Osteoblast (primary cell): ENCODE data around the gene PIGP. TPM values are rescaled to one million over a fixed set of nuclear protein-coding genes. Genes with fewer than 3 reads are reported as not detected.
"Not testable (repeated sequence)": the region's sequence is repeated elsewhere in the genome, so short reads cannot be mapped to it uniquely, and the experiment has no call there.

ENCODE experiments used
- DNase-seq: peaks from one replicate; pipeline ENCODE4 v3.0.0; 2011; ENCODE audit warnings: low spot score, mixed read lengths; ENCODE audit not compliant: insufficient read length; ENCODE audit errors: missing footprints
- H2AFZ ChIP-seq: 2 replicates; pipeline ENCODE4 v1.6.0; 2011; ENCODE audit warnings: mild to moderate bottlenecking, low read length
- H3K27ac ChIP-seq: 2 replicates; pipeline ENCODE4 v1.5.1; 2011; ENCODE audit warnings: mild to moderate bottlenecking, low read depth, low read length, moderate library complexity
- H3K27me3 ChIP-seq: 2 replicates; pipeline ENCODE4 v1.6.0; 2012; ENCODE audit warnings: mild to moderate bottlenecking, control low read depth, inconsistent platforms, low read length, moderate library complexity; ENCODE audit not compliant: insufficient read depth
- H3K36me3 ChIP-seq: 2 replicates; pipeline ENCODE4 v1.5.1; 2011; ENCODE audit warnings: mild to moderate bottlenecking, low read length, control low read depth, moderate library complexity; ENCODE audit not compliant: insufficient read depth
- H3K4me1 ChIP-seq: 2 replicates; pipeline ENCODE4 v1.5.1; 2011; ENCODE audit warnings: mild to moderate bottlenecking, low read length, control low read depth, moderate library complexity; ENCODE audit not compliant: insufficient read depth
- H3K4me2 ChIP-seq: 2 replicates; pipeline ENCODE4 v1.6.0; 2011; ENCODE audit warnings: mild to moderate bottlenecking, low read length; ENCODE audit not compliant: insufficient read depth
- H3K4me3 ChIP-seq: fragments of 200-600 bp; sonication (generic); 3 replicates; pipeline ENCODE4 v1.5.1; 2012; ENCODE audit warnings: mild to moderate bottlenecking, low read length, inconsistent platforms; ENCODE audit not compliant: insufficient read depth
- H3K79me2 ChIP-seq: 2 replicates; pipeline ENCODE4 v1.6.0; 2012; ENCODE audit warnings: mild to moderate bottlenecking, low read length, control low read depth, inconsistent platforms; ENCODE audit not compliant: insufficient read depth
- H3K9me3 ChIP-seq: 2 replicates; pipeline ENCODE4 v1.5.1; 2011; ENCODE audit warnings: low read depth, low read length, control low read depth
- H4K20me1 ChIP-seq: 2 replicates; pipeline ENCODE4 v1.6.0; 2012; ENCODE audit warnings: mild to moderate bottlenecking, low read length, control low read depth; ENCODE audit not compliant: insufficient read depth
- total RNA-seq: library from RNA; depleted of rRNA; stranded (reverse); fragments of >200 nt; gene quantifications from 2 replicates; pipeline ENCODE4 v1.2.3, GENCODE V29; 2012
- TF ChIP-seq, protein P1 (sequence below): IDR thresholded peaks from 2 replicates; pipeline ENCODE4 v1.5.1; 2011; ENCODE audit warnings: mild to moderate bottlenecking, low read depth, low read length, moderate library complexity; ENCODE audit errors: extremely low read depth

PIGP gene
- total RNA-seq, 1 donor = 2.5 TPM

DNA sequence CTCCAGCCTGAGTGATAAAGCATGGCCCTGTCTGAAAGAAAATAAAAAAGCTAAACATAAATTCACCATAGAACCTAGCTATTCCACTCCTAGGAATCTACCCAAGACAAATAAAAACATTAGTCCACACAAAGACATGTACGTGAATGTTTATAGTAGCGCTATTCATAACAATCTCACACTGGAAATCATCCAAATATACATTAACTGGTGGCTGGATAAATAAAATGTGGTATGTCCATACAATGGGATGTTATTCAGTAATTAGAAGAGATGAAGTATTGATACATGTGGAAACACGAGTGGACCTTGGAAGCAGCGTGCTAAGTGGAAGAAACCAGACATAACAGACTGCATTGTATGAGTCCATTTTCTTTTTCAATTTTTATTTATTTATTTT lies 36.7 kb downstream of the PIGP start:
- TF ChIP-seq, protein P1, sequence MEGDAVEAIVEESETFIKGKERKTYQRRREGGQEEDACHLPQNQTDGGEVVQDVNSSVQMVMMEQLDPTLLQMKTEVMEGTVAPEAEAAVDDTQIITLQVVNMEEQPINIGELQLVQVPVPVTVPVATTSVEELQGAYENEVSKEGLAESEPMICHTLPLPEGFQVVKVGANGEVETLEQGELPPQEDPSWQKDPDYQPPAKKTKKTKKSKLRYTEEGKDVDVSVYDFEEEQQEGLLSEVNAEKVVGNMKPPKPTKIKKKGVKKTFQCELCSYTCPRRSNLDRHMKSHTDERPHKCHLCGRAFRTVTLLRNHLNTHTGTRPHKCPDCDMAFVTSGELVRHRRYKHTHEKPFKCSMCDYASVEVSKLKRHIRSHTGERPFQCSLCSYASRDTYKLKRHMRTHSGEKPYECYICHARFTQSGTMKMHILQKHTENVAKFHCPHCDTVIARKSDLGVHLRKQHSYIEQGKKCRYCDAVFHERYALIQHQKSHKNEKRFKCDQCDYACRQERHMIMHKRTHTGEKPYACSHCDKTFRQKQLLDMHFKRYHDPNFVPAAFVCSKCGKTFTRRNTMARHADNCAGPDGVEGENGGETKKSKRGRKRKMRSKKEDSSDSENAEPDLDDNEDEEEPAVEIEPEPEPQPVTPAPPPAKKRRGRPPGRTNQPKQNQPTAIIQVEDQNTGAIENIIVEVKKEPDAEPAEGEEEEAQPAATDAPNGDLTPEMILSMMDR = no peak
- Histone ChIP-seq H3K36me3 (no peaks in the 10 kb centered on the region), H3K27ac (no peak overlapping the region), H3K9me3 (no peaks in the 10 kb centered on the region), H3K4me2 (no peak overlapping the region), H3K4me3 (no peak overlapping the region), H2AFZ (no peak overlapping the region), H4K20me1 (no peaks in the 10 kb centered on the region), H3K4me1 (peaks cover 7% of the 10 kb centered on the region), H3K79me2 (no peaks in the 10 kb centered on the region), H3K27me3 (peaks cover 4% of the 10 kb centered on the region)
- no peak for DNase-seq

DNA sequence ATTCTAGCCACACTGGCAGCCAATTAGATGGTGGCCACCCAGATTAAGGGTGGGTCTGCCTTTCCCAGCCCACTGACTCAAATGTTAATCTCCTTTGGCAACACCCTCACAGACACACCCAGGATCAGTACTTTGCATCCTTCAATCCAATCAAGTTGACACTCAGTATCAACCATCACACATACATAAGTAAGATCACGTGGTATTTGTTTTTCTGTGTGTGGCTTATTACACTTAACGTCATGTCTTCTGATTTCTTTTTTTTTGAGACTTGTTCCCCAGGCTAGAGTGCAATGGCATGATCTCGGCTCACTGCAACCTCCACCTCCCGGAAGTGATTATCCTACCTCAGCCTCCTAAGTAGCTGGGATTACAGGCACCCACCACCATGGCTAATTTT lies 38.5 kb downstream of the PIGP start:
- H2AFZ ChIP-seq, H3K27me3 ChIP-seq, H3K9me3 ChIP-seq, H3K4me2 ChIP-seq, DNase-seq, H3K4me1 ChIP-seq, H3K36me3 ChIP-seq, H4K20me1 ChIP-seq, H3K27ac ChIP-seq, H3K79me2 ChIP-seq, H3K4me3 ChIP-seq: not testable (repeated sequence)

DNA sequence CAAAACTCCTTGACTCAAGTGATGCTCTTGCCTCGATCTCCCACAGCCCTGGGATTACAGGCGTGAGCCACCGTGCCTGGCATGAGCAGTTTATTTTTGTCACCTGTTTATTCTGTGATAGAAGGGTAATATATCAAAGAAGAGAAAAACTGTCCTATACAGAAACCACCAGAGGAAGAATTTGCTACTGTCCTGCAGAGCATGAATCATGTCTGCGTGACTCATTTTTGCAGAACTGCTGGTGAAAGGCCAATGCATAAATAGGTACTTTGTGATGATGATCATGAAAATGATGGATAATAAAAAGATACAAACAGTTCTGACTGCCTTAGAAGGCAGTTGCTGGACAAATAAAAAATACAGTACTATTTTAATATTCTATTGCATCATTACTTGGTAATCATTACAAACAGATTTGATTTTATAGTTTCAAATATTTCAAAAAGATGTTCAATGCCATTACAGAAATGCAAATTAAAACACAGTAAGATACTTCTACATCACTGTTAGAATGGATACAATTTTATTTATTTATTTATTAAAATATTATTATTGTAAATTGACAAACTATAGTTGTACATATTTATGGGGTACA lies 39.9 kb downstream of the PIGP start:
- Histone ChIP-seq H4K20me1 (no peaks in the 10 kb centered on the region), H3K4me1 (peaks cover 7% of the 10 kb centered on the region), H3K4me2 (no peak overlapping the region), H3K27me3 (no peaks in the 10 kb centered on the region), H3K79me2 (no peaks in the 10 kb centered on the region), H3K27ac (no peak overlapping the region), H3K4me3 (no peak overlapping the region), H3K9me3 (no peaks in the 10 kb centered on the region), H2AFZ (no peak overlapping the region), H3K36me3 (no peaks in the 10 kb centered on the region)
- TF ChIP-seq, protein P1 = no peak
- peak; percentile 72 for DNase-seq

DNA sequence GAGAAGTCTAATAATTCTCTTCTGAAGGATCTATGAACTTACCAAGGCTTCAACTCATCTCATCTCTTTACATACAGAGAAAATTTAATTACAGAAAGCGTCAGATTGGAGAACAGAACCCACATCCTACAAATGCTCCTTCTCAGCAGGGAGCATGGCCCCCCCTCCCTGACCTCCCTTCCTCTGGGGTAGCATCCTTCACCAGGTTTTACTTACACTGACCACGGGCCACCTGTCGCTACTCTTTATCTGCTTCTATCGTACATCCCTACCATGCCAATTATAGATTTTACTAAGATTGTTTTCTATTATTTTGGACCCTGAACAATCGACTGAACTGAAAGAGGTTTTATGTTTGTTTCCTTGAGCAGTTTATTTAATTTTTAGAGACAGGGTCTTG lies 40.6 kb downstream of the PIGP start:
- DNase-seq = no peak
- Histone ChIP-seq H3K27me3 (peaks cover 2% of the 10 kb centered on the region), H3K9me3 (no peaks in the 10 kb centered on the region), H3K4me1 (peaks cover 7% of the 10 kb centered on the region), H3K4me2 (no peak overlapping the region), H4K20me1 (no peaks in the 10 kb centered on the region), H3K4me3 (no peak overlapping the region), H3K27ac (no peak overlapping the region), H3K79me2 (no peaks in the 10 kb centered on the region), H3K36me3 (no peaks in the 10 kb centered on the region), H2AFZ (no peak overlapping the region)
- TF ChIP-seq, protein P1 = no peak
